LoVo (cell line): Measurements from ENCODE around the gene CCDC40.

ENCODE experiments used
- DNase-seq: peaks from one replicate; pipeline ENCODE4 v3.0.0-alpha.2; 2016; ENCODE audit warnings: low spot score

The CCDC40 gene

DNA sequence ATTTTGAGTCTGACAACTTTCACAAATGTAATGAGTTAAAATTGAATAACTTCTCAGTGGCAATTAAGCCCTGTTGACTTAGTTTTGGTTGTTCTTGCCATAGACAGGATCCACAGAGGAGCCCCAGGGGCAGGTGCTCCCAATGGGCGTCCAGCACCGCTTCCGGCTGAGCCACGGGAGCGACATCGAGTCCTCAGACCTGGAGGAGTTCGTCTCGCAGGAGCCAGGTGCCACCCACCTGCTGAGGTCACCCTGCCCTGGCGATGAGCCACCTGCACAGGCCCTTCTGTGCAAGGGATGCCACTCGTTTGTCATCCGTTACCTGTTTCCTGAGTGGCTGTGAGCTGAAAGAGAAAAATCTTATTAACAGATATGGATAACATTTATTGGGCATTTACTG, 10.7 kb downstream of the CCDC40 start:
- no peak for DNase-seq

DNA sequence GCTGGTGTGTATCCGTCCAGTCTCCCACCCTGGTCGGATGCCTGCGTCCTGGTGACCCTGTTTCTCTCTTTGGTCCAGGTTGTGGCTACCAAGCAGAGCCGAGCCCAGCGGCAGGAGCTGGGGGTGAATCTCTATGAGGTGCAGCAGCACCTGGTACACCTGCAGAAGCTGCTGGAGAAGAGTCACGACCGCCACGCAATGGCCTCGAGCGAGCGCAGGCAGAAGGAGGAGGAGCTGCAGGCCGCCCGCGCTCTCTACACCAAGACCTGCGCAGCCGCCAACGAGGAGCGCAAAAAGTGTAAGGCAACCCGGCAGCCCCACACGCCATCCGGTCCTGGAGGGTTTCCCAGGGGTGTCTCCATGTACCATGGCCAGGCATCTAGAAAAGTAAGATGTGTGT, 13.5 kb downstream of the CCDC40 start:
- DNase-seq: no peak

DNA sequence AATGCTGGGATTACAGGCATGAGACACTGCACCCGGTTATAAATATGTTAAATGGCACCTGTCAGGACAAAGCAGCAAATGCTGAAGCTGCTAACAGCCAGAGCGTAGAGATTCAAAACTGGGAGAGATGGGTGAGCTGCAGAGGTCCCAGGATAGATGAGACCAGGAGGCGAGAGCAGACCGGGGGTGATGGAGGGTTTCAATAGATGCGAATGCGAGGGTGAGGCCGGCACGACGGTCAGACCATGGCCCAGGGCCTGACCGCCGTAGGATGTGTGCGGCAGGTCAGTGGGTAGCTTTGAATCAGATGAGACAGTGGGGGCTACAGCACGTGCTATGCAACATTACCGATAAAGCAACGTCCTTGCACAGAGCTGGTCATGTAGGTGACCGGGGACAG, 14.3 kb downstream of the CCDC40 start:
- no peak for DNase-seq

DNA sequence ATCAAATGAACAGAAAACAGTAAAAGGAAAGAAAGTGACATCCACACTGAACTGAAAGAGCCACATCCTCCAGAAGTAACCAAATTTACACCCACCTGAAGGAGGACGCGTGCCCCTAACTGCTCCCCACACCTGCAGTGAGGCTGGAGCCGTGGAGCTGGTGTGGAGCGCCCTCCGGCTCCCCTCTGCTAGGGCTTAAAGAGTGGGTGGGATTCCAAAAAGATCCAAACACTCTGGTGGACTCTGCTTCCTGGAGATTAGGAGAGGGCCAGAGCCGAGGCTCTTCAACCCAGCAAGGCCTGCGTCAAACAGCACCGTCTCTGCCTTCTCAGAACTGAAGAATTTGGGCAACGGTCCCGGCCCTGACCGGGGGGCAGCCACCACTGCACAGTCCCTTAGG, 15.2 kb downstream of the CCDC40 start:
- no peak for DNase-seq

DNA sequence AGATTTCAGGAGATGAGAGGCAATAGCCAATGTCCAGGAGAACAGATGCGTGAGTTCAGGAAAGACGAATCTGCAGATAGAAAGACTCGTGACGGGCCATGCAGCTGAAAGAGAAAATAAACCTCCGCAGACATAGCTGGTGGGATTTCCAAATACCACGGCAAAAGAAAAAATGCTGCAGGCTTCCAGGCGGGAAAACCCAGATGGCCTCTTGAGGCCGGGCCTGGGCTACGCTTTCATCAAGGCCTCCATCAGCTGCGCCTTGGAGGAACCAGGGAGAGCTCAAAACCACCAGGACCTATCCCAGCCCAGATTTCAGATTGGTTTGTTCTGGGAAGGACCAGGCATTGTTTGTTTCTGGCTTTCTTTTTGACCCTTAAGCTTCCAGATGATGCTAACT, 16.7 kb downstream of the CCDC40 start:
- no peak for DNase-seq

DNA sequence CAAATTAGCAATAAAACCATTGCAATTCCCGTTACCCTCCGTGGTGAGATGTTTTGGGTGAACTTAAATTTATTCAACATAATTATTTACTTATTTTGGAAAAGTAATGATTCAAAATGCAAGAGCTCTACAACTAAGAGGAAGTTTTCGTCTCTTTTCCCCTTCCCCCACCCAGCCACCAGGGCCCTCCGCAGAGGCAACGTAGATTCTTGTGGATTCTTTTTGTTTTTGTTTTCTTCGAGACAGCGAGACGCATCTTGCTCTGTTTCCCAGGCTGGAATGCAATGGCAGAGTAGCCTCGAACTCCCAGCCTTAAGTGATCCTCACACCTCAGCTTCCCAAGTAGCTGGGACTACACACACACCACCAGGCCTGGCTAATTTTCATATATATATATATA, 19.2 kb downstream of the CCDC40 start:
- DNase-seq: no peak

DNA sequence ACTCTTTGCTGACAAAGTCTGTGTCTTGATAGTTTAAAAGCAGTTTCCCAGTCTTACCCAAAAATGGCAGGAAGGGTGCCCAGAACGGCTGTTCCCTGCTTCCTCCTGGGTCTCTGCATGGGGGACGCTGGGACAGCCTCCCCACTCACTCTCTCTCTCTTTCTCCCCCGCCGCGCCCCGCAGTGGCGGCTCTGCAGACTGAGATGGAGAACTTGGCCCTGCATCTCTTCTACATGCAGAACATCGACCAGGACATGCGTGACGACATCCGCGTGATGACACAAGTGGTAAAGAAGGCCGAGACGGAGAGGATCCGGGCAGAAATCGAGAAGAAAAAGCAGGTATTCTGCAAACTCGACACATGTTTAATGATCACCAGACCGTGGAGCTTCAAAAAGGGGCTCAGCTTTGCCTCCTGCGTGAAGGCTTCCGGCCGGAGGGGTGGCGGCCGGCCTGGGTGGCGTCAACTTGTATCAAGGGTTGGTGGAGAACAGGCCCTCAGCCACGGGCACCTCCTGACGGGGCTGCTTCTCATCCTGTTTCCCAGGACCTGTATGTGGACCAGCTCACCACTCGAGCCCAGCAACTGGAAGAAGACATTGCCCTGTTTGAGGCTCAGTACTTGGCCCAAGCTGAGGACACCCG, 22.0 kb downstream of the CCDC40 start:
- DNase-seq: no peak

DNA sequence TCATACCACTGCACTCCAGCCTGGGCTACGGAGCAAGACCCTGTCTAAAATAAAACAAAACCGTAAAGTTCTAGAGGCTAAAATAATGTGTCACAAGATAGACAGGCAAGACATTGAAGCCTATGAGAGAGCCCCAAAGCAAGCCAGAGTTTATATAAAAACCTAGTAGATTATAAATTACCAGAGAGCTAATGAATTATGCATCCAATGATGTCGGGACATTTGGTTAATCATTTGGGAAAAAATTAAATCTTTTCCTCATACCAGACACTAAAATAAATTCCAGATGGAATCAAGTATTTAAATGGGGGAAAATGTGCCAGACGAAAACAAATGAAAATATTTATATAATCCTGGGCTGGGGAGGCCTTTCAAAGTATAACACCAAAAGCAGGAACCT, 24.2 kb downstream of the CCDC40 start:
- no peak for DNase-seq

DNA sequence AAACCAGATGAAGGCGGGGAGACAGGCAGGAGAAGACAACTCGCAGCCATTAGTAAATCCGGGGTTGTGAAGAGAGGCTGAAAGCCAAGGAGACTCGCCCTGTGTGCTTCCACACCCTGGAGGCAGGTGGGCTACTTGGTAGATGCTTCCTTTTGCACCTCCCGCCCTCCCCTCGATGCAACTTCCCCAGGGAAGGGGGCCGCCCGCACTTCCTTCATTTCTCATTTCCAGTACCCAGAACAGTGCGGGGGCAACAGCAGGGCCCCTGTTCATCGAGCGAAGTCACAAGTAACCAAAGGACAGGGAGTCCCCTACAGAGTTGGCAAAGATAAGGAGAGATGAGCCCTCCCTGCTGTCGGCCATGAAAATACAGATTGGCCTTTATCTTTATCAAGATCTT, 25.0 kb downstream of the CCDC40 start:
- no peak for DNase-seq

DNA sequence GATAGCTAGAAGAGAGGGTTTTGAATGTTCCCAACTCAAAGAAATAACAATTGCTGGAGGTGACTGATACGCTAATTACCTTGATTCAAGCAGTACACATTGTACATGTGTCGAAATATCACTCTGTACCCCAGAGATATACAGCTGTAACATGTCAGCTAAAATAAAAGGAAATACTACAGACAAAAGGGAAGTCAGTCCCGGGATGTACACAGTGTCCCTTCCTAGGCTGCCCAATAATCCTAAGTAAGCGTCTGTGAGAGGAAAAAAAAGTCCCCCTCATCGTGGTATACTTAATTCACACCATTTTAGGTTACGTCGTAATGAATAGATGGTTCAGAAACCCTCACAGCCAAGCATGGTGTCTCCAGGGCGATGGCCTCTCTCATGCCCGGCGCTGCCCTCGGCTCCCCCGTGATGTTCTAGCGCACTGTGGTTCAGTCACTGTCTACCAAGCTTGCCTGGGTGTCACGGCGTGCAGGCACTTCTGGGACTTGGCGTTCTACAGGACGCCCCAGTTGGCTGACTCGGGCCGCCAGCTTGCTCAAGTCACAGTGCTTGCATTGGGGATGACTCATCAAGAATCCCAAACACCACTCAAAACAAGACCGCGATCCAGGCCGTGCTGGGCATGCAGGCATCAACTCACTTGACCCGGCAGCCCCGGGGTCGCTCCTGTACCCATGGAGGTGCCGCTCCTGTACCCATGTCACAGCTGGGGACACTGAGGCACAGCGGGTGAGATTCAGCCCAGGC, 27.6 kb downstream of the CCDC40 start:
- DNase-seq: peak; percentile 7

DNA sequence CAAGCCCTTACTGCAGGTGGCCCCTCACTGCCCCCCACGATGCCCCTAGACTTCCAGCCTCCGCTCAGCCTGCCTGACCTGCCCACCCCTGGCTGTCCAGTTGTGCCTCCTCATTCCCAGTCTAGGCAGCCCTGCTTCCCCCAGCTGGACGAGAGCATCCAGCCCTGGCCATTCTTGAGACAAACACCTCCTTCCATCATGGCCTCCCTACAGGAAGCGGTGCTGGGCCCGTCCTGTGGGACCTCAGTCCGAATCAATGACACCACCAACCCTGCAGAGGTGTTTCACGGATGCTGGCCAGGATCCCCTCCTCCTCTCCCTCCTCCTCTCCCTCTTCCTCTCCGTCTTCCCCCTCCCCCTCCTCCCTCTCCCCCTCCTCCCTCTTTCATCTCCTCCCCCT, 28.3 kb downstream of the CCDC40 start:
- no peak for DNase-seq

DNA sequence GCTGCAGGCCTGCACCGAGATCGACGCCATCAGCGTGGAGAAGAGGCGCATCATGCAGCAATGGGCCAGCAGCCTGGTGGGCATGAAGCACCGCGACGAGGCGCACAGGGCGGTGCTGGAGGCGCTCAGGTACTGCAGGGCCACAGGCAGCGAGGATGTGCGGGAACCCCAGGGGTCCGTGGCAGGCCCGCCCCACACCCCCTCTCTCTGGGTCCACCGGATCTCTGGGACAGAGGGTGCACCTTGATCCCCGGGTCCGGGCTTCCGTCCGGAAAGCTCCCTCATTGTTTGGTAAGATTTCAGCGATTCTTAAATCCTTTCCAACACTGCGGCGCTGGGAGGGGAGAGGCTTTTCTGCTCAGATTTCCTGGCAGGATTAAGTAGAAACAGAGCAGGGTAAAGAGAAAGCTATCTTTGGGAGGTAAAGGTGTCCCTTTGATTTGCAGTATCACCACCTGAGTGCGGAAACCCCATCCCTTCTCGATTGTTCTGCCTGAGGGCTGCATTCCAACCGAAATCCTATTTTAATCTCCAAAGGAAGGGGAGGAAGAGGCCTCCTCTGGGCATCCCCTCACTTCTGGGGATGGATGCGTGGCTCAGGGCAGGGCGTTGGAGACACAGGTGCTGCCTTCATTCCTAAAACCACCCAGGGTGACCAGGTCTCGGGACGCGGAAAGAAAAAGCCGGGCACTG, 29.2 kb downstream of the CCDC40 start:
- no peak for DNase-seq

DNA sequence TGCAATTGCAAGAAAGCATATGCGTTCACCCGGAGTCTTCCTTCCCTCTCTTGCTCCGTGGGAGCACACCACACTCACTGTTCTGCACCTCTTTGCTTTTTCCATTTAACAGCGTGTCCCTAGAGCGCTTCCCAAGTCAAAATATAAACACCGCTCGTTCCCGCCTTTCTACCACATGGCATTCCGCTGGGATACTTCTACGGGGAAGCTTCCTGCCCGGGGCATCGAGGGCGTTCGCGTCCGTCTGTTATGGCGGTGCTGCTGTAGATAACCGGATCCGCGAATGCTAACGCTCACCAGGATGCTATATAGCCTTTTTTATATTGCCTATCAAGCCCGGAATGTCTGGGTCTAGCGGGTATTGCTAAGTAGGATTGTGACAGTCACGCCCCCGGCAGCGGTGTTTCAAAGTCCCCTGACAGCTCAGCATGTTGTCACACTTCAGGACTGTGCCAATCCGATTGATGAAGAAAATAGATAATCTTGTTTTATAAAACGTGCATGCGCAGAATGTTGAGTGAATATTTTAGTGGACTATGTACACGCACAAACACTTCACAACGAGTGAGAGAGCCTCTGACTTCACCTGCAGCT, 31.0 kb downstream of the CCDC40 start:
- no peak for DNase-seq

DNA sequence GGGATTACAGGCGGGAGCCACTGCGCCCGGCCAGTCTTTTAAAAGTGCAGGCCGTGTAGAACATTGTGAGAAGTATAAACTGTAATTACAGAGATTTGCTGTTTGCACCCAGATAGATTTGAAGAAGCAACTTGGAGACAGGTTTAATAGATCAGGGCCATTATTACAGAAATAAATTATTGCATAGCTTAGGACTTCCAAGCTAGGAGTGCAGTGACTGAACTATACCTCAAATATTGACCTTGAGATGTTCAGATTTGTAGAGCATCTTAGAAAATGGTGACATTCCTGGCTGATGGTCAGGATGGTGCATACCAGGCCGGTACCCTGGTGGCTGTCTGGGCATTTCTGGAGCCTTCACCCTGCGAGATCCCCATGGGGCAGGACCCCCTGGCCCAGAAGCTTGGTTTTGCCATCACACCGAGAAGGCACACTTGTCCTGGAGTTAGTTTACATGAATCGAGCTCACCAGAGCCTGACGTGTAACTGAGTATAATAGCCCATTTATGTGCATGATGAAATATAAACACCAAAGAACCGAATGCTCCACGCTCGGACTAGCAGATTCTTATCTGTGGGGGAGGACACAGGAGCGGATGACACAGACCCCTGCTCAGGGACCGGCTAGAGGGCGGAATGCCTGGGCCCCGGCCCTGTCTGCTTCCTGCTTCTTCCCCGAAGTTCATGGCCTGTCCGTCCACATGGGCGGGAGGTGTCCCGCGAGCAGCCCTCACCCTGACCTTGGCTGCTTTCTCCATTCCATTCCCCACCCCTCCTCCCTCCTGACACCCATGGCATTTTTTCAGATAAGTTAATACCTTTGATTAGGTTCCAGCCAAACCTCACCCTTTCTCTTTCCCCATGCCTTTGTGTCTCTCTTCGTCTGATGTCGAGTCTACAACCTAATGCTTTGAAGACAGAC, 32.1 kb downstream of the CCDC40 start:
- no peak for DNase-seq

DNA sequence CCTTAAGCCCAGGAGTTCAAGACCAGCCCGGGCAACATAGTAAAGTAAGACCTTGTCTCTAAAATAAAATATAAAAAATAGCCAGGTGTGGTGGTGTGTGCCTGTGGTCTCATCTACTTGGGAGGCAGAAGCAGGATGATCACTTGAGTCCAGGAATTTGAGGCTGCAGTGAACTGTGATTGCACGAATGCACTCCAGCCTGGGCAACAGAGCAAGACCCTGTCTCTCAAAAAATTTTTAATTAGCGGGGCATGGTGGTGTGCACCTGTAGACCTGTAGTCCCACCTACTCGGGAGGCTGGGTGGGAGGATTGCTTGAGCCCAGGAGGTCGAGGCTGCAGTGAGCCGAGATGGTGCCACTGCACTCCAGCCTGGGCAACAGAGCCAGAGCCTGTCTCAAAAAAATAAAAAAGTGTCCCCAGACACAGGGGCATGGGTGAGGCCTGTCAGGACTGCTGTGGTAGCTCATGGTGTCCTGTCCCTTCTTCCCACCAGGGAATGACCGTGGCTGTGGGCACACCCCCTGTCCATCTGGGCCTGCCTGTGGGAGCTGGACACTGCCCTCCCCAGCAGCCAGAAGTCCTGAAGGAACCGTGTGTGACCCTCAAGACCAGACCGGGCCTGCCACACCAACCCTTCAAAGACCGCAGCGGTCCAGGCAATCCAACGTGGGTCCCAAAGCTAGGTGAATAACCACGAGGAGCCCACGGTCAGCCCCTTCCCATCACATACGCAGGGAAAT, 34.1 kb downstream of the CCDC40 start:
- DNase-seq: no peak

DNA sequence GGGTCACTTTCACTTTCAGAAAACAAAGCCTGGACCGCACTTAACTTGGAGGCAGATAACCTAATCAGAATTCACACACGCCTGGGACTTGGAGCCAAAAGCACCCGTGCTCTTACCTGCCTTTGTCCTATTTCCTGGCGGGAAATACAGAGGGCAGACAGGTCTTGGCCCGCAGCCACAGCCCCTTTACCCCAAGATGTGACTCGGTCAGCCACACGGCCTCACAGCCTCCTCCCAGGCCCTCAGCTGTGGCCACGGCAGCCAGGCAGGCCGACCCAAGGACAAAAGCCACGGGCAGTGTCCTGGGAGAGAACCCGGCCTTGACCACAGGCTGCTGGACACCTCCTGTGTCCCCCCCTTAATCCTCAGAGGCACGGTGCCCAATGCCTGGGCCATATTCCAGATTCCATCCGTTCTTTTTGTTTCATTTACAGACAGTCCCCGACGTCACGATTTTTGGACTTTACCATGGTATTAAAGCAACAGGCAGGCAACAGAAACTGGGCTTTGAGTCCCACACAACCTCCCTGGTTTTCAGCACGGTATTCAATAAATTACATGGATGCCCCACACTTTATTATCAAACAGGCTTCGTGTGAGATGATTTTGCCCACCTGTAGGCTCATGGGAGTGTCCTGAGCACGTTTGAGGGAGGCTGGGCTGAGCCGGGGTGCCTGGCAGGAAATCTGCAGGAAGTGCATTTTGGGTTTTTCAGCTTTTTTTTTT, 34.8 kb downstream of the CCDC40 start:
- no peak for DNase-seq

DNA sequence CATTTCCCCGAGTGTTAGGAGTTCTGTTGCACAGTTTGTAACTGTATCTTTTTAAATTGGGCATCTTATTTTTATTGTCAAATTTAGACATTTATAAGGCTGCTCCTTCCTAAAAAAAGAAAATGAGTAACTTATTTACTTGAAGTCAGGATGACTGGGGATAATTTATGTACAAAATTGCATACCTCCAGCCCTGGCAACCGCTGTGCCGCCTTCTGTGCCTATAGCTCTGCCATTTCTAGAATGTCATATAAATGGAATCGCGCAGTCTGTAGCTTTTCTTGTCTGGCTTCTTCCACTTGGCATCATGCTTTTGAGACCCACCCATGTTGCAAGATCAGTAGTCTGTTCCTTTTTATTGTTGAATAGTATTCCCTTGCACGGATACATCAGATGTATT, 36.0 kb downstream of the CCDC40 start:
- no peak for DNase-seq

DNA sequence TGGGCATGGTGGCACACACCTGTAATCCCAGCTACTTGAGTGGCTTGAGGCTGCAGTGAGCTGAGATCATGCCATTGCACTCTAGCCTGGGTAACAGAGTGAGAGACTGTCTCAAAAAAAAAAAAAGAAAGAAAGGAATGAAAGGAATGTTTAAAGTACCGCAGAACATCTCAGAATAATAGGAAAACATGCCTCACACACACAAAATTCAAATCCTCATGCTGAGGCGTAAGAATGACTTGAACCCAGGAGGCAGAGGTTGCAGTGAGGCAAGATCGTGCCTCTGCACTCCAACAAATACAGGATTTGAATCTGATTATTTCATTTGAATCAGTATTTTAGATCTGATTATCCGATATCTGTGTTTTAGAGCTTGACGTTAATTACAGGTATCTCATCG, 43.6 kb downstream of the CCDC40 start:
- no peak for DNase-seq

DNA sequence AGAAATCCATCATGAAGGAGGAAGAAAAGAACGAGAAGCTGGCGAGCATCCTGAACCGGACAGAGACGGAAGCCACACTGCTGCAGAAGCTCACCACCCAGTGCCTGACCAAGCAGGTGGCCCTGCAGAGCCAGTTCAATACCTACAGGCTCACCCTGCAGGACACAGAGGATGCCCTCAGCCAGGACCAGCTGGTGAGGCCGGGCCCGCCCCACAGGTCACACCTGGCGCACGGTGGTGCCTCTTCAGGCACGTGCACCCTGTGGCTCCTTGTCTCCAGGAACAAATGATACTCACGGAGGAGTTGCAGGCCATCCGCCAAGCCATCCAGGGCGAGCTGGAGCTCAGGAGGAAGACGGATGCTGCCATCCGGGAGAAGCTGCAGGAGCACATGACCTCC, 45.2 kb downstream of the CCDC40 start:
- DNase-seq: no peak

DNA sequence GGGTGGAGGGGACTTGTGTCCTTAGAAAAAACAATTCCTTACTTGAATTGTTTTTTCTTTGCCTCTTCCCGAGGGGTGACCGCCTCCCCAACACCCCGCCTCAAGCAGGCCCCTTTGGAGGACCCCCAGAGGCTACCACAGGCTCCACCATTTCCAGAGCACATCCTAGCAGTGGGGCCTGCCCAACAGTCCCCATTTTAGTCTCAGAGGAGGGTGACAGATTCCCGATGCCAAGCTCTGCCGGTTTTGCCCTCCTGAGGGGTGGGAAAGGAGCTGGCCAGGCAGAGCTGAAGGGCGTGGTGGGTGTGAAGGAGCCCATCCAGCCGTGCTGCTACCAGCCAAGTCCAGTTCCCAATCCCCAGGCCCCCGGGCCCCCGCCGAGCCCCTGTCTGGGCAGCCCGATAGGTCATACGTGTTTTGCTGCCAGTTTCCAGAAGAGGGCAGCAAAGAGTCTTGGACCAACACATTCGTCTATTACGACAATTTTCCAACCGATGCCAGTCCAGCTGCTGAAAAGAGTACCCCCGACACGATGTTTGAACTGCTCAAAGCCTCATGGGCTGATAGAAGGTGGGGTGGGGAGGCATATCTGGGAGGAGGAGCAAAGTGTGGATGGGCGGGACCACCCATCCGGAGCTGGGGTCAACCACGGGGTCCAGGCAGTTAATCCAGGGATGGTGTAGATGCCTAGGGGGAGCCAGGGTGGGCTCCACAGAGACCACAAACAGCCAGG, 46.1 kb downstream of the CCDC40 start:
- peak; percentile 77 for DNase-seq
